Epidermal melanocyte (primary cell): ENCODE results near the gene EDN1.

ENCODE experiments used
- DNase-seq: peaks from one replicate; pipeline ENCODE4 v3.0.0; 2011; ENCODE audit warnings: low spot score; ENCODE audit not compliant: insufficient read length

The EDN1 gene

GRCh38 chr6:12344961-12345693 lies 55.0 kb downstream of the EDN1 start:
- no peak for DNase-seq

GRCh38 chr6:12345694-12346058 lies 55.5 kb downstream of the EDN1 start:
- DNase-seq, result no peak
